Prostate gland (tissue), 2 donors: ENCODE results near the gene CPXCR1.

Source experiments
- POLR2A ChIP-seq: fragments of 450-650 bp; IDR thresholded peaks from one replicate; pipeline ENCODE4 v1.6.1; 2016; ENCODE audit warnings: antibody characterized with exemption, mild to moderate bottlenecking
- POLR2AphosphoS5 ChIP-seq: sonication (generic); formaldehyde crosslinking; IDR thresholded peaks from one replicate; pipeline ENCODE4 v1.6.1; 2017; ENCODE audit warnings: antibody characterized with exemption
- TF ChIP-seq, protein P1 (sequence below), 4 experiments: fragments of 200-600 bp in 2 of 4; fragments of 450-650 bp in 2 of 4; sonication (generic) in 2 of 4; IDR thresholded peaks; 1 replicate in 3 of 4; 2 replicates in 1 of 4; pipeline ENCODE4 v1.5.1; 2016 to 2019; ENCODE audit warnings: antibody characterized with exemption in 4 of 4, mild to moderate bottlenecking in 2 of 4, moderate library complexity in 2 of 4

DNA sequence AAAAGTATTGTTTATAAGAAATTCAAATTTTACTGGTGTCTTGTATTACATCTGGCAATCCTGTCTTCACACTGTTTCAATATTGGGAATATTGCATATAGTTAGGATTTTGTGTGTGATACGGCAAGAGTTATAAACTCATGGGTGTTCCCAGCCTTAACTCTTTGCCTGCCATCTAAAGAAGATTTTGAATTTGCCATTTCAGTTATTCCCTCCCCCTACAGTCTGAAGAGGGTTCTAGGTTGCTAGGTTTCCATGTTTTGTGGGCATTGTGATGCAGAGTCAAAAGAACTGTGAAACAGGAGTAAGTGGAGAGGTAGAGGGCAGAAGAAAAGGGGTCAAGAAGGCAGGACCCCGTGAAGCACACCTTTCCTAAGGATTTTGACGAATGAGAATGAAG, at the start of gene CPXCR1:
- TF ChIP-seq, protein P1, sequence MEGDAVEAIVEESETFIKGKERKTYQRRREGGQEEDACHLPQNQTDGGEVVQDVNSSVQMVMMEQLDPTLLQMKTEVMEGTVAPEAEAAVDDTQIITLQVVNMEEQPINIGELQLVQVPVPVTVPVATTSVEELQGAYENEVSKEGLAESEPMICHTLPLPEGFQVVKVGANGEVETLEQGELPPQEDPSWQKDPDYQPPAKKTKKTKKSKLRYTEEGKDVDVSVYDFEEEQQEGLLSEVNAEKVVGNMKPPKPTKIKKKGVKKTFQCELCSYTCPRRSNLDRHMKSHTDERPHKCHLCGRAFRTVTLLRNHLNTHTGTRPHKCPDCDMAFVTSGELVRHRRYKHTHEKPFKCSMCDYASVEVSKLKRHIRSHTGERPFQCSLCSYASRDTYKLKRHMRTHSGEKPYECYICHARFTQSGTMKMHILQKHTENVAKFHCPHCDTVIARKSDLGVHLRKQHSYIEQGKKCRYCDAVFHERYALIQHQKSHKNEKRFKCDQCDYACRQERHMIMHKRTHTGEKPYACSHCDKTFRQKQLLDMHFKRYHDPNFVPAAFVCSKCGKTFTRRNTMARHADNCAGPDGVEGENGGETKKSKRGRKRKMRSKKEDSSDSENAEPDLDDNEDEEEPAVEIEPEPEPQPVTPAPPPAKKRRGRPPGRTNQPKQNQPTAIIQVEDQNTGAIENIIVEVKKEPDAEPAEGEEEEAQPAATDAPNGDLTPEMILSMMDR (IDR thresholded peaks at IDR 0.05): no peak
- TF ChIP-seq POLR2AphosphoS5: no peak
- TF ChIP-seq POLR2A: no peak
